PC-9 (cell line): ENCODE results near the gene FRRS1. TPM values are rescaled to one million over a fixed set of nuclear protein-coding genes. Genes with fewer than 3 reads are reported as not detected.

Source experiments
- BruUV-seq: library from RNA; stranded (reverse); fragments of 400-500 nt; replicated peaks from 2 replicates; lab custom pipeline; 2021; lab: Mats Ljungman, UMichigan
- CTCF ChIA-PET: fragments of 300-600 bp; sonication (Branson Sonifier 250); formaldehyde crosslinking; loops from one replicate; lab custom pipeline; 2022; ENCODE audit warnings: antibody characterized with exemption; lab: Charles Lee
- POLR2A ChIA-PET: fragments of 300-600 bp; sonication (Branson Sonifier 250); formaldehyde crosslinking; loops from one replicate; lab custom pipeline; 2022; ENCODE audit warnings: antibody characterized with exemption; ENCODE audit not compliant: unreplicated experiment; lab: Charles Lee
- DNase-seq, 2 experiments: peaks; one replicate each; pipeline versions ENCODE4 v3.0.0 to v3.0.0-alpha.2; 2015 to 2022; ENCODE audit warnings: mixed read lengths in 1 of 2
- H2AFZ ChIP-seq: fragments of 200-600 bp; sonication (generic); 2 replicates; pipeline ENCODE4 v1.8.1; 2017; ENCODE audit warnings: antibody characterized with exemption
- H3F3A ChIP-seq: fragments of 200-600 bp; sonication (generic); 2 replicates; pipeline ENCODE4 v1.8.1; 2017; ENCODE audit warnings: antibody characterized with exemption, mild to moderate bottlenecking, low read depth; ENCODE audit not compliant: insufficient read depth
- H3K27ac ChIP-seq: fragments of 200-600 bp; sonication (generic); 2 replicates; pipeline ENCODE4 v1.6.1; 2016; ENCODE audit warnings: mixed run types
- H3K27me3 ChIP-seq: fragments of 200-600 bp; sonication (generic); 2 replicates; pipeline ENCODE4 v1.6.1; 2016; ENCODE audit warnings: low read depth, mixed run types; ENCODE audit not compliant: insufficient read depth
- H3K36me3 ChIP-seq: fragments of 200-600 bp; sonication (generic); 2 replicates; pipeline ENCODE4 v1.6.1; 2016; ENCODE audit warnings: low read depth, mixed run types
- H3K4me1 ChIP-seq: fragments of 200-600 bp; sonication (generic); replicated peaks from 2 replicates; pipeline ENCODE4 v1.6.1; 2016; ENCODE audit warnings: mixed run types; ENCODE audit not compliant: insufficient read depth
- H3K4me2 ChIP-seq: fragments of 200-600 bp; sonication (generic); 2 replicates; pipeline ENCODE4 v1.6.1; 2017; ENCODE audit warnings: mixed run types
- H3K4me3 ChIP-seq: fragments of 200-600 bp; sonication (generic); 2 replicates; pipeline ENCODE4 v1.6.1; 2016; ENCODE audit warnings: mixed run types
- H3K79me2 ChIP-seq: fragments of 200-600 bp; sonication (generic); 2 replicates; pipeline ENCODE4 v1.6.1; 2017; ENCODE audit warnings: low read depth, mixed run types
- H3K9me2 ChIP-seq: fragments of 200-600 bp; sonication (generic); 2 replicates; pipeline ENCODE4 v1.8.1; 2017; ENCODE audit warnings: mild to moderate bottlenecking; ENCODE audit not compliant: insufficient read depth
- H3K9me3 ChIP-seq: fragments of 200-600 bp; sonication (generic); 2 replicates; pipeline ENCODE4 v1.8.1; 2016; ENCODE audit warnings: low read depth; ENCODE audit not compliant: insufficient read depth
- H4K20me1 ChIP-seq: fragments of 200-600 bp; sonication (generic); 2 replicates; pipeline ENCODE4 v1.8.1; 2017; ENCODE audit not compliant: insufficient read depth
- CTCF ChIP-seq: fragments of 200-600 bp; sonication (generic); conservative IDR thresholded peaks from 2 replicates; pipeline ENCODE4 v1.6.1; 2017; ENCODE audit warnings: mixed run types, antibody characterized with exemption, mild to moderate bottlenecking, moderate library complexity
- EZH2 ChIP-seq: fragments of 200-600 bp; sonication (generic); IDR thresholded peaks from 2 replicates; pipeline ENCODE4 v1.8.0; 2017; ENCODE audit warnings: antibody characterized with exemption, low read depth
- intact Hi-C: fragments of 100-400 bp; cut with micrococcal nuclease; formaldehyde crosslinking; loops from one replicate; pipeline ENCODE4 v1.10.0; 2022; ENCODE audit not compliant: unreplicated experiment
- total RNA-seq: library from RNA; stranded (reverse); gene quantifications from 2 replicates; pipeline ENCODE4 v1.2.3, GENCODE V29; 2021

FRRS1 gene
- total RNA-seq, 1 experiment from 2014 or later, result 7.3 TPM

DNA sequence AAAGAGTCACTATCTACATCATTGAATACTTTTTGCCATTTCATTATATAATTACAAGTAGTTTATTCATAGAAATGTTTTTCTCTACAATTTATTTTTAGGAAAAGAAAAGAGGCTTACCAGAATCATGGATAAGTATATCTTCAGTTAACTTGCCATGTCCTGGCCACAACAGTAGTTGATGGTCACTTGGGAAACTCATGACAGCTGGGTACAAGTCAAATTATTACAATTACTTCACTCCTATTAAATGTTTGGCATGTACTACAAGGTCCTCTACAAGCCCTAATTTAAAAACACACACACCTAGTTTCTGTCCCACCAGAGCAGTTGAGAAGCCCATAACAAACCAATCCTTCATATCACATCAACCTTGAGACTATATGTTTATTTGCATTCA is 91.1 kb downstream of the FRRS1 start:
- POLR2A ChIA-PET, result no interaction called here
- Histone ChIP-seq H3K27me3 (no peaks in the 10 kb centered on the region), H3K4me1 (no peaks in the 10 kb centered on the region), H3K27ac (no peak overlapping the region), H4K20me1 (no peaks in the 10 kb centered on the region), H3K4me2 (no peak overlapping the region), H3K9me3 (no peaks in the 10 kb centered on the region), H3K79me2 (no peaks in the 10 kb centered on the region), H2AFZ (no peak overlapping the region), H3K9me2 (no peaks in the 10 kb centered on the region), H3F3A (no peaks in the 10 kb centered on the region), H3K4me3 (no peak overlapping the region), H3K36me3 (no peaks in the 10 kb centered on the region)
- no TSS peak for BruUV-seq
- CTCF ChIA-PET, result no interaction called here
- TF ChIP-seq CTCF, result no peak
- TF ChIP-seq EZH2, result no peak
- intact Hi-C loops, result no loop called here
- DNase-seq, result no peak

DNA sequence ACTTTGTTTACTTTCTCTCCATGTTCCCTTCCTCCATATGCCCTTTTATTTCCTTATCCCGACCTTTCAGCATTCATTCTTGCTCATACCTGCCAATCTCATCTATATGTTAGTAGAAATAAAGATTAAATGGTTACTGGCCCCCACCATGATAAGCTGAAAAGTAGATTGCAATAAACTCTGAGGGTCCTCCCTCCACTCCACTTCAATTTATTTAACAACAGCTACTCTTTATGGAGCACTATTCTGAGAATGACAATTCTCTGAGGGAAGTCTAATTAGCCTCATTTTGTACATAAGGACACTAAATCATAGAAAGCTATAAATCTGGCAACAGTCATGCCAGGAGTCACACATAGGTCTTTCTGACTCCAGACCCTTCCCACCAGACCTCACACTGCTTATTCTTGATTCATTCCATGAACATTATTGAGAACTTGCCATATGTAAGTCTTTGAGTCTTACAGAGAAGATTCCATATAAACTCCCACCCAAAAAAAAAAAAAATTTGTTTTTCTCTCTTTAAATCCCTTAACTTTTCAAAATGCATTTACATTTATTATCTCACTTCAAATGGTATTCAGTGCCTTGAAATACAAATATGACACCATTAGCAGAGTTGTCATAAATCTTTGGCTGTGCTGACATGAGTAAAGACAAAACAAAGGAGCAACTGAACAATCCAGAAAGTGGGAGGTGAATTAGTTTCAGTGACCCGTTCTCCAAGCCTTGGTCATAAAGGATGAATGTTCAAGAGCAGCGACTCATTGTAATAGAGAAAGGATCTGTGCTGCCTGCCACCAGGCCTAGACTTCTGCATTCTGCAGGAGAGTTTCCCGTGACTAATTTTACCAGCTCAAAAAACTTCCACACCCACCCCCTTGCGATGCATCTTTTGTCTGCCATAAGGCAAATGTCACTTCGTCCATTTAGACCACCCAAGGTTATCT is 92.0 kb downstream of the FRRS1 start:
- Histone ChIP-seq H3K36me3 (no peaks in the 10 kb centered on the region), H2AFZ (no peak overlapping the region), H3K9me3 (no peaks in the 10 kb centered on the region), H3K4me1 (no peaks in the 10 kb centered on the region), H3K9me2 (no peaks in the 10 kb centered on the region), H3F3A (no peaks in the 10 kb centered on the region), H3K27ac (no peak overlapping the region), H4K20me1 (no peaks in the 10 kb centered on the region), H3K27me3 (no peaks in the 10 kb centered on the region), H3K4me2 (no peak overlapping the region), H3K79me2 (no peaks in the 10 kb centered on the region), H3K4me3 (no peak overlapping the region)
- intact Hi-C loops, result no loop called here
- CTCF ChIA-PET, result no interaction called here
- TF ChIP-seq EZH2 (no peak), CTCF (no peak)
- BruUV-seq, result no TSS peak
- POLR2A ChIA-PET, result interaction anchor here (0.6 kb wide), 1 partner anchor 14 kb away, joined by 4 read pairs; no protein-coding TSS in a partner anchor
- DNase-seq, result no peak

GRCh38 chr1:99673315-99673714 is 93.1 kb downstream of the FRRS1 start:
- H3K79me2 ChIP-seq, result no peaks in the 10 kb centered on the region
- H3K36me3 ChIP-seq, result no peaks in the 10 kb centered on the region
- no peaks in the 10 kb centered on the region for H3K9me2 ChIP-seq
- H2AFZ ChIP-seq, result no peak overlapping the region
- H3K4me1 ChIP-seq, result no peaks in the 10 kb centered on the region
- CTCF ChIA-PET, result no interaction called here
- intact Hi-C loops, result no loop called here
- H3K4me2 ChIP-seq, result no peak overlapping the region
- H4K20me1 ChIP-seq, result no peaks in the 10 kb centered on the region
- no peaks in the 10 kb centered on the region for H3K9me3 ChIP-seq
- no peak overlapping the region for H3K4me3 ChIP-seq
- H3F3A ChIP-seq, result no peaks in the 10 kb centered on the region
- no TSS peak for BruUV-seq
- TF ChIP-seq CTCF, result no peak
- no peak for TF ChIP-seq EZH2
- DNase-seq, result no peak
- no peaks in the 10 kb centered on the region for H3K27me3 ChIP-seq
- no peak overlapping the region for H3K27ac ChIP-seq
- POLR2A ChIA-PET, result no interaction called here
